ENCODE results near the gene KHDRBS1. TPM values are rescaled to one million over a fixed set of nuclear protein-coding genes. Genes with fewer than 3 reads are reported as not detected.
A peak's percentile ranks its signal among the peaks of the same experiment; 100 is the strongest.

The KHDRBS1 gene
- total RNA-seq, 6 donors from 2014 or later = 52.4 to 101 (median 91.9) TPM

DNA sequence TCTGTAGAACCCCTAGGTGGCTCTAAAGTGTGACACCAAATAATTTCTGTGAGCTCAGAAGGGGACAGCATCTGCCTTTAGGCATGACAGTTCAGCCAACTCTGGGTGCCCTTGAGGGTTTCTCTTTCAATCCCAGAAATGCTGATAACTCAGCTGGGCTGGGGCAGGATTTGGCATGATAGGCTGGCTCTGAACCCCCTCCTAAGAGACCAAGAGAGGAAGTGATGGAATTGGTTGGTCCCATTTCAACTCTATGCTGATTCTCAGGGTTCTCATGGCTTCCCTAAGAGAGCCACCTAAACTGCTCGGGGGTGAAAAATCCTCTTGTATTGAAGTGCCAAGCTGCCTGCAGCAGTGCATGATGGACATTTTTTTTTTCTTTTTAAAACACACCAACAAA is 30.6 kb downstream of the KHDRBS1 start:
- DNase-seq (no peak), ATAC-seq (ENCODE audit: low FRiP score in 2 of 2) (no peak)
- Histone ChIP-seq H3K4me1 (no peaks in the 10 kb centered on the region), H3K27ac (no peak overlapping the region), H3K4me3 (no peak overlapping the region), H3K9me3 (no peaks in the 10 kb centered on the region), H3K27me3 (no peaks in the 10 kb centered on the region), H3K36me3 (peaks cover 6 to 60% (median 43%) of the 10 kb centered on the region in 4 donors)
- no peak for TF ChIP-seq POLR2AphosphoS5 (IDR thresholded peaks at IDR 0.05)
- TF ChIP-seq, protein P1, sequence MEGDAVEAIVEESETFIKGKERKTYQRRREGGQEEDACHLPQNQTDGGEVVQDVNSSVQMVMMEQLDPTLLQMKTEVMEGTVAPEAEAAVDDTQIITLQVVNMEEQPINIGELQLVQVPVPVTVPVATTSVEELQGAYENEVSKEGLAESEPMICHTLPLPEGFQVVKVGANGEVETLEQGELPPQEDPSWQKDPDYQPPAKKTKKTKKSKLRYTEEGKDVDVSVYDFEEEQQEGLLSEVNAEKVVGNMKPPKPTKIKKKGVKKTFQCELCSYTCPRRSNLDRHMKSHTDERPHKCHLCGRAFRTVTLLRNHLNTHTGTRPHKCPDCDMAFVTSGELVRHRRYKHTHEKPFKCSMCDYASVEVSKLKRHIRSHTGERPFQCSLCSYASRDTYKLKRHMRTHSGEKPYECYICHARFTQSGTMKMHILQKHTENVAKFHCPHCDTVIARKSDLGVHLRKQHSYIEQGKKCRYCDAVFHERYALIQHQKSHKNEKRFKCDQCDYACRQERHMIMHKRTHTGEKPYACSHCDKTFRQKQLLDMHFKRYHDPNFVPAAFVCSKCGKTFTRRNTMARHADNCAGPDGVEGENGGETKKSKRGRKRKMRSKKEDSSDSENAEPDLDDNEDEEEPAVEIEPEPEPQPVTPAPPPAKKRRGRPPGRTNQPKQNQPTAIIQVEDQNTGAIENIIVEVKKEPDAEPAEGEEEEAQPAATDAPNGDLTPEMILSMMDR (IDR thresholded peaks at IDR 0.05) = no peak
- no peak for TF ChIP-seq POLR2A (IDR thresholded peaks at IDR 0.05)
- TF ChIP-seq EP300 (IDR thresholded peaks at IDR 0.05) = no peak
- 89 to 92% methylated on average over 1 of the region's 1 CpG for WGBS, 2 donors

DNA sequence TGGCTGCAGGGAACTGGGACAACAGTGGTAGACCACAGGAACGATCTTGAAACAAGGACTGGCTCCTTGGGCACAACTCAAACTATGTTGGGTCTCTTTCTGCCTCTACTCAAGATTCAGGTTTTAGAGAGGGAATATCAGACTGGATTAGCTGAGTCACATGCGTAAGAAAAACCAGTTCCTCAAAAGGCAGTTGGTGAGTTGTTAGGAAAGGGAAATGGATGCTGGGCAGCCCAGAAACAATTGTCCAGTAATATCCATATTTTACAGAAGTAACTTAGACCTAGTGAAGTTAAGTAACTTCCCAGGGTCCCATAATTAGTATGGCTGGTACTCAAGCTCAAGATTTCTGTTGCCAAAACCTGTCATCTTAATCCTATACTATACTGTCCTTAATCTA is 32.1 kb downstream of the KHDRBS1 start:
- no peak overlapping the region for H3K4me3 ChIP-seq
- H3K9me3 ChIP-seq = no peaks in the 10 kb centered on the region
- TF ChIP-seq POLR2AphosphoS5 (IDR thresholded peaks at IDR 0.05) (no peak), EP300 (IDR thresholded peaks at IDR 0.05) (no peak), POLR2A (IDR thresholded peaks at IDR 0.05) (no peak)
- WGBS, 2 donors = 65 to 88% methylated on average over 2 of the region's 2 CpGs
- no peak for DNase-seq
- ATAC-seq (ENCODE audit: low FRiP score in 2 of 2) = peak in 1 of 2 donors; percentile 75
- peak overlapping the region in 1 of 4 donors; percentile 2 for H3K27ac ChIP-seq
- H3K36me3 ChIP-seq = peaks cover 17 to 52% (median 34%) of the 10 kb centered on the region in 4 donors
- H3K4me1 ChIP-seq = no peaks in the 10 kb centered on the region
- H3K27me3 ChIP-seq = no peaks in the 10 kb centered on the region

DNA sequence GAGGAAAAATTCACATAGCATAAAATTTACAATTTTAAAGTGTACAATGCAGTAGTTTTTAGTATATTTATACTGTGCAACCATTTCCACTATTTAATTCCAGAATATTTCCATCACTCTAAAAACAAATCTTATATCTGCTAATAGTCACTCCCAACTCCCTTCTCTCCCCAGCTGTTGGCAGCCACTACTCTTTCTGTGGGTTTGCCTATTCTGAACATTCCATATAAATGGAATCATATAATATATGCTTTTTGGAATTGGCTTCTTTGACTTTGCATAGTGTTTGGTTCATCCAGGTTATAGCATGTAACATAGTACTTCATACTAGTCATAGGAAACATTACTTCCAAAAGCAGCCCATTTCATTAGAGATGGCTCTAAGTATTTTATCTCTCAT is 34.0 kb downstream of the KHDRBS1 start:
- Histone ChIP-seq H3K4me3 (no peak overlapping the region), H3K9me3 (no peaks in the 10 kb centered on the region), H3K27ac (no peak overlapping the region), H3K27me3 (no peaks in the 10 kb centered on the region), H3K36me3 (peaks cover 5 to 56% (median 46%) of the 10 kb centered on the region in 4 donors), H3K4me1 (no peaks in the 10 kb centered on the region)
- DNase-seq (no peak), ATAC-seq (ENCODE audit: low FRiP score in 2 of 2) (no peak)
- TF ChIP-seq POLR2AphosphoS5 (IDR thresholded peaks at IDR 0.05) (no peak), EP300 (IDR thresholded peaks at IDR 0.05) (no peak), POLR2A (IDR thresholded peaks at IDR 0.05) (no peak)
- TF ChIP-seq, protein P1 (IDR thresholded peaks at IDR 0.05) = no peak

DNA sequence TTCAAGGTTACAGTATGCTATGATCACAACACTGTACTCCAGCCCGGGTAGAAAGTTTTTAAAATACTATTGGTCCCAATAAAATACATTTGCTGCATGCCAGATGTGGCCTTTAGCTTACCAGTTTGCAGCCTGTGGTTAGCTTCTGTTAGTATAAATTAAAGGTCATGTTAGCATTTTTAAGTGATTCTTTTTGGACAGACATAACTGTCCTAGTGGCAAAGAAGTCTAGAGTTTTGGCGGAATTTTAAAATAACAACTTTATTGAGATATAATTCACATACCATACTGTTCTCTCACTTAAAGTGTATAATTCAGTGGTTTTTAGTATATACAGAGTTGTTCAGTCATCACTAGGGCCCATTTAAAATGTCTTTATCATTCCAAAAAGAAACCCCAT is 34.8 kb downstream of the KHDRBS1 start:
- no peak for TF ChIP-seq POLR2A (IDR thresholded peaks at IDR 0.05)
- TF ChIP-seq, protein P1 (IDR thresholded peaks at IDR 0.05) = no peak
- no peak for TF ChIP-seq POLR2AphosphoS5 (IDR thresholded peaks at IDR 0.05)
- no peak for TF ChIP-seq EP300 (IDR thresholded peaks at IDR 0.05)
- 90 to 91% methylated on average over 2 of the region's 2 CpGs for WGBS, 2 donors
- Histone ChIP-seq H3K27me3 (no peaks in the 10 kb centered on the region), H3K9me3 (no peaks in the 10 kb centered on the region), H3K4me1 (no peaks in the 10 kb centered on the region), H3K36me3 (peaks cover 7 to 64% (median 52%) of the 10 kb centered on the region in 4 donors), H3K27ac (no peak overlapping the region), H3K4me3 (no peak overlapping the region)
- DNase-seq (no peak), ATAC-seq (ENCODE audit: low FRiP score in 2 of 2) (no peak)

DNA sequence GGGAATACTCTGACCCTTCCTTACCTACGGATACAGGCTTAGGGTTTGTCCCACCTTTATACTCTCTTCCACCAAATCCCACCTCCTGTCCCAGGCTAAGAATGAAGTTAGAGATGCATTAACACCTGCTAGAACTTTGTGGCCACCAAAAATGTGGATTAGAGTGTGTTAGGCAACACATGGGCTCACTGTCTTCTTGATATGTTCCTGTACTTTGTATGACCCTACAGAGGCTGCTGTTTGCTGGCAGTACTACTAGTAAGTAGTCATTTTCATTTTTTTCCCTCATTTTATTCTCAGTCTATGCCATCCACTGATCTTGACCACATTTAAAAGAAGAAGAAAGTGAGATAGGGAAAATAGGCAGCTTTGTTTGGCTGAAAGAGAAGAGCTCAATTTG is 38.0 kb downstream of the KHDRBS1 start:
- no peaks in the 10 kb centered on the region for H3K9me3 ChIP-seq
- DNase-seq (no peak), ATAC-seq (ENCODE audit: low FRiP score in 2 of 2) (no peak)
- WGBS, 2 donors = 89 to 100% methylated on average over 1 of the region's 1 CpG
- TF ChIP-seq EP300 (IDR thresholded peaks at IDR 0.05) = no peak
- H3K36me3 ChIP-seq = peaks cover 7 to 80% (median 70%) of the 10 kb centered on the region in 4 donors
- no peak overlapping the region for H3K27ac ChIP-seq
- H3K4me3 ChIP-seq = no peak overlapping the region
- H3K4me1 ChIP-seq = no peaks in the 10 kb centered on the region
- H3K27me3 ChIP-seq = no peaks in the 10 kb centered on the region

DNA sequence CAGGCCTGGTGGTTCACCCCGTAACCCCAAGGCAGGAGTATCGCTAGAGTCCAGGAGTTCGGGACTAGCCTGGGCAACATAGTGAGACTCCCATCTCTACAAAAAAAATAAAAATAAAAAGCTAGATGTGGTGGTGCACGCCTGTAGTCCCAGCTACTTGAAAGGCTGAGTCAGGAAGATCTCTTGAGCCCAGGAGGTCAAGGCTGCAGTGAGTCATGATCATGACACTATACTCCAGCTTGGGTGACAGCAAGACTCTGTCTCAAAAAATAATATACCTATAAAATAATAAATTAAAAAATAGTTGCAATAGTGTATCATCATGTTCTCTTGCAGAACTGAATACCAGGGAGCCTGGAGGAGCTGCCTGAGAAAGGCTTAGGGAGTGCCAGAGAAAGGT is 39.2 kb downstream of the KHDRBS1 start:
- 94 to 97% methylated on average over 4 of the region's 4 CpGs for WGBS, 2 donors
- Histone ChIP-seq H3K36me3 (peaks cover 3 to 91% (median 64%) of the 10 kb centered on the region in 4 donors), H3K4me1 (no peaks in the 10 kb centered on the region), H3K27ac (no peak overlapping the region), H3K4me3 (no peak overlapping the region), H3K27me3 (no peaks in the 10 kb centered on the region), H3K9me3 (no peaks in the 10 kb centered on the region)
- ATAC-seq (ENCODE audit: low FRiP score in 2 of 2) (no peak), DNase-seq (no peak)
- TF ChIP-seq EP300 (IDR thresholded peaks at IDR 0.05) (no peak), POLR2A (IDR thresholded peaks at IDR 0.05) (no peak), POLR2AphosphoS5 (IDR thresholded peaks at IDR 0.05) (no peak)
- TF ChIP-seq, protein P1 (IDR thresholded peaks at IDR 0.05) = no peak
